ENCODE measurements around the gene MMP17.
"Not testable (repeated sequence)": the region's sequence is repeated elsewhere in the genome, so short reads cannot be mapped to it uniquely, and the experiment has no call there.

MMP17 gene

DNA sequence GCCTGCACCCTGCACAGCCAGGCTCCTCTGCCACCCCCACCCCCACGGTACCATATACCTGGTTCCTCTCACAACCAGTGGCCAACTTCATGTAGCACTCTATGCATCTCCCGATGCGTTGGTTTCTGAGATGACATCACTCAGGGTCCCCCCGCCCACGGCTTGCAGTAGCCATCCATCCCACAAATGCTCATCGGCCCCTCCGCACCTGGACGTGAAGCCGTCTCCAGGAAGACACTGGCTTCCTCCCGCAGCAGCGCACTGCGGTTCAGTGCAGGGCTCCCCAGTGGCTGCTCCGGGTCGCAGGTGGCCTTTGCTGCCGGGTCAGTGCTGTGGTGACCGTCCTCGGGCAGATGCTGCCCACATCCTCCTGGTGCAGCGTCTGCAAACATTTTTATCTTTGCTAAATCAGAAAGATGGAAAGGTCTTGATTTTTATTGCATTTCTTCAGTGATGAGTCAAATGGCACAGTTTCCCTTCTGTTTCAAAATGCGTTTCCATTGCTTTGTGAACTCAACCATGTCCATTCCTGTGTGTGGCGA is 27.5 kb upstream of the MMP17 start:
- DNase-seq = no peak

DNA sequence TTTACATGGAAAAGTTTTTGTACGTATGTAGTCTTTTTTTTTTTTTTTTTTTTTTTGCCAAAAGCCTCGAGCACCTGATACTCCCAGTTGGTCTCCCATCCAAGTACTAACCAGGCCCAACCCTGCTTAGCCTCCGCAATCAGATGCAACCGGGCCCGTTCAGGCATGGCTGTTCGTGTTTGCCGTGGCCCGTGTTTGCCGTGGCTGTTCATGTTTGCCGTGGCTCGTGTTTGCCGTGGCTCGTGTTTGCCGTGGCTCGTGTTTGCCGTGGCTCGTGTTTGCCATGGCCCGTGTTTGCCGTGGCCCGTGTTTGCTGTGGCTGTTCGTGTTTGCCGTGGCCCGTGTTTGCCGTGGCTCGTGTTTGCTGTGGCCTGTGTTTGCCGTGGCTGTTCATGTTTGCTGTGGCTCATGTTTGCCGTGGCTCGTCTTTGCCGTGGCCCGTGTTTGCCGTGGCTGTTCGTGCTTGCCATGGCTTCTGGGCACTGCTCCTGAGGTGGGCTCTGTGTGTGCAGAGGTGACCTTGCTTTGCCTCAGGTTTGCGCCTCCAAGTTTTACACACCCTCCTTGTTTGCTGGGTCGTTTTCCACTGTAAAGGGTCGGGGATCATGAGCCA is 26.8 kb upstream of the MMP17 start:
- no peak for DNase-seq

DNA sequence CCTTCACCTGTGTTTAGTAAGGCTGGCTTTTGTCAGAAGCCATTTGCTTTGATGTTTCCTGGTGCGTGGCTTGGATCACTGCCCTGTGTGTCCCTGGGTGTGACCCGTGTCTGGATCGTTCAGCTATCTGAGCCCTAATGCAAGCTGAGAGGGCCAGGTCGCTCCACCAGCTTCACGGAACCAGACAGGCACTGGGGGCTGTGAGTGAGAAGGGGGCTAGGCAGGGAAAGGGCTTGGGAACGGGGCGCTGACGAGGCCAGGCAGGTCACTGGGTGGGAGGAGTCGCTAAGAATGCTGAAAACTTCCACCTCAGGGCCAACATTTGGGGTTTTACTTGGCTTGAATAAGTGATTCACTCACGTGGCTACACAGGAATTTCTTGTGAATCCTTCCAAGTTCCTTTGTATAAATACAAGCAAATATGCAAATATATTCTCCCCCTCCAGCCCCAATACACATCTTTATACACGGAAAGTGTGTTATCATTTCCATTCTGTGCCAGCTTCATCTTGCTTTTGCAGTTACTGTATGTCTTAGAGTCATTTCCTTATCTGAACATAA is 24.2 kb upstream of the MMP17 start:
- no peak for DNase-seq

DNA sequence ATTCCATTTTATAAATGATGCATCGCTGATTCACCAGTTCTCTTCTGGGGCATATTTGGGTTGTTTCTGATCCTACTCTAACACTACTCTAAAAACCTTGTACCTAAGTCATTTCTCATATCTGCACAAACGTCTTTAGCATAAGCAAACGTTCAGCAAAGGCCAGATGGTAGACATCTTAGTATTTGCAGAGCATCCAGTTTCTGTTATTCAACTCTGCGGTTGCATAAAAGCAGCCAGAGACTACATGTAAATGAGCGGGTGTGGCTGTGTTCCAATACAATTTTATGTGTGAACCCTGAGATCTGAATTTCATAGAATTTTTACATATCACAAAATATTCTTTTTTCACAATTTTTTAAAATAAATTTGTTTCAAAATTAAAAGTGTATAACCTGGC is 22.8 kb upstream of the MMP17 start:
- DNase-seq = no peak

DNA sequence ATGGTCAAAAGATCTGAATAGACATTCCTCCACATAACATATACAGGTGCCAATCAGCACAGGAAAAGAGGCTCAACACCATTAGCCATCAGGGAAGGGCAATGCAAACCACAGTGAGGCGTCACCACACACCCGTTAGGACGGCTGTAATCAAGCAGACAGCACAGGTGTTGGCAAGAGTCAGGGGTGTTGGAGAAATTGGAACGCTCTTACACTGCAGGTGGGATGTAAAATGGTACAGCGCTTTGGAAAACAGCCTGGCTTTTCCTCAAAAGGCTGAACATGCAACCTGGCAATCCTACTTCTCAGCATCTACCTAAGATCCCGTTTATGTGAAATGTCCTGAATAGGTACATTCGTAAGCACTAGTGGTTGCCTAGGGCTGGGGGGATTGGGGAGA is 21.5 kb upstream of the MMP17 start:
- DNase-seq = no peak

DNA sequence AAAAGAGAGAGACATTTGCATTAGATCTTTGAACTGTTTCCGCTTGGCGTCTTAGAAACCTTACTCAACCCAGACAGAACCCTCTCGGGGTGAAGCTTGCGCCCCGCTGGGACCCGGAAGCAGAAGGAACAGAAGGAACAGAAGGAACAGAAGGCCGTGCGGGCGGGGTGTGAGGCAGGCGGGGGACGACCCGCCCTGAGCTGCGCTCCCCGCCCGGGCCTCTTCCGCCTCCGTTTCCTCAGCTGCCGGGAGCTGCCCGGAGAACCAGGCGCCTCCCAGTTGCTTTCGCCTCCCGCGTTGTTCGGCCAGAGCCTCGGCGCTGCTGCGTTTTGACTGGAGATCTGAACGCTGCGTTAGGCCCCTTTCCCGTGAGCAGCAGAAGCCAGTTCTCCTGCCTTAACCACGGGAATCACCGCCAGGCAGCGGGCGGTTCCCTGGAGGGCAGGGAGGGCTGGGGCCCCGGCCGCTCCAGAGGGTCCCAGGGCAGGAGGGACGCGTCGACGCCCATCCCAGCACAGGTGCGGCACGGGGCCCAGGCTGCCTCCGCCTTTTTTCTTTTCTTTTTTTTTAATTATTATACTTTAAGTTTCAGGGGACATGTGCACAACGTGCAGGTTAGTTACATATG is 19.3 kb upstream of the MMP17 start:
- no peak for DNase-seq

DNA sequence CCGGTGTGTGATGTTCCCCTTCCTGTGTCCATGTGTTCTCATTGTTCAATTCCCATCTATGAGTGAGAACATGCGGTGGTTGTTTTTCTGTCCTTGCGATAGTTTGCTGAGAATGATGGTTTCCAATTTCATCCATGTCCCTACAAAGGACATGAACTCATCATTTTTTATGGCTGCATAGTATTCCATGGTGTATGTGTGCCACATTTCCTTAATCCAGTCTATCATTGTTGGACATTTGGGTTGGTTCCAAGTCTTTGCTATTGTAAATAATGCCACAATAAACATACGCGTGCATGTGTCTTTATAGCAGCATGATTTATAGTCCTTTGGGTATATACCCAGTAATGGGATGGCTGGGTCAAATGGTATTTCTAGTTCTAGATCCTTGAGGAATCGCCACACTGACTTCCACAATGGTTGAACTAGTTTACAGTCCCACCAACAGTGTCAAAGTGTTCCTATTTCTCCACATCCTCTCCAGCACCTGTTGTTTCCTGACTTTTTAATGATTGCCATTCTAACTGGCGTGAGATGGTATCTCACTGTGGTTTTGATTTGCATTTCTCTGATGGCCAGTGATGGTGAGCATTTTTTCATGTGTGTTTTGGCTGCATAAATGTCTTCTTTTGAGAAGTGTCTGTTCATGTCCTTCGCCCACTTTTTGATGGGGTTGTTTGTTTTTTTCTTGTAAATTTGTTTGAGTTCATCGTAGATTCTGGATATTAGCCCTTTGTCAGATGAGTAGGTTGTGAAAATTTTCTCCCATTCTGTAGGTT is 18.5 kb upstream of the MMP17 start:
- not testable (repeated sequence) for DNase-seq

DNA sequence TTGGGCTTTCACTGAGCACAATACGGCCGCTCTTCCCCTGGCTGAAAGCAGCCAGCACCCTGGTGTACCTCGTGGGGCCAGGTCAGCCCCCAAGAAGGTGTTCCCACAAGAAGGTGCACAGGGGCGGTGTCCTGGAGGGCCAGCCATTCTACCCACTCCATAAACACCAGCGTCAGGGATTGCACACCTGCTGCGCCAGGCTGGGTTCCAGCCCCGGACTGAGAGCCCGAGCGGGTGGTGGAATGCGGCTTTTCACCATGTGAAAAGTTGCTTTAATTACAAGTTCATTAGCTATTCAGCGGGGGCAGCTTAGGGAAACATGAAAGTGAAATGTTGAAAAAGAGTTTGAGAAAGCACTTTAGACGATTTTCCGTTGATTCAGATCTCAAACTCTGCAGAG is 17.5 kb upstream of the MMP17 start:
- DNase-seq = no peak

DNA sequence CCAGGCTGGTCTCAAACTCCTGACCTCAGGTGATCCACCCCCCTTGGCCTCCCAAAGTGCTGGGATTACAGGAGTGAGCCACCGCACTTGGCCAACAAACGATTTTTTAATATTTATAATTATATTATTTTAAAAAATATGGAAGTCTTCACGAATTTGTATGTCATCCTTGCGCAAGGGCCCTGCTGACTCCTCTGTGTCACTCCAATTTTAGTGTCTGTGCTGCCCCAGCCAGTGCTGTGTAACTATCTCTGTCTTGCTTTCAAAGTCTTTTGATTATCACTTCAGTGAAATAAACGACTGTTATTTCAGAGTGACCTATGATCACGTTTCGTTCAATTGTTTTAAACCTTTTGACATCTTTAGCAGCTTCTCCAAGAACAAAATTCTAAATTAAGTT is 13.1 kb upstream of the MMP17 start:
- no peak for DNase-seq

DNA sequence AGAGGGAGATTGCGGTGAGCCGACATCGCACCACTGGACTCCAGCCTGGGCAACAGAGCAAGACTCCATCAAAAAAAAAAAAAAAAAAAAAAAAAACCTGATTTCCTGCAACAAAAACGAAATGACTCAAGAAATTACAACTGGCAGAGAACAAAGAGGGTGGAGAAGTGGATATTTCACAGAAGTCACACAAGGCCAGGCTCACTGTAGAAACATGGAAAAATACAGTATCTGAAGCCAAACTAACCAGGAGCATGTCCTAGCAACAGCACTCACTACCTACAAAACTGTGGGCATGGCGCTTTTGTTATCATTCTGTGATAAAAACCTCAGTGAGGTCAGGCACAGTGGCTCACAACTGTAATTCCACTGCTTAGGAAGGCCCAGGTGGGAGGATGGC is 11.7 kb upstream of the MMP17 start:
- DNase-seq = no peak

DNA sequence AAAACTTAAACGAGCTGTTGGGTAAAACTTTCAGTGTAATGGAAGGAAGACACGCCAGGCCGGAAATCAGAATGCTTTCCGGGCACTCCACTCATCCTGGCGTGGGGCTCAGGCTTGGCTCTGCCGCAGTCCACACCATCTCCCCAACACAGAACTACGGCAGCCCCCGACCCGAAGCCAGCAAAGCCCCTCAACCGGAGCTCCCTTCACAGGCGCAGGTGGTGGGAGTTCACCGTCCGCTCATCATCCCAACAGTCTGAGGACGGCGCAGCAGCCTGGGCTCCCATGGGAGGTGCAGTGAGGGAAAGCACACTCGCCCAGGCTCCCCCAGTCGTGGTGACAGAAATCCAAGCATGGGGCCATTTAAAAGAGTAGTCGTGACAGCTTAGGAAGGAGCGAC is 11.0 kb upstream of the MMP17 start:
- no peak for DNase-seq

DNA sequence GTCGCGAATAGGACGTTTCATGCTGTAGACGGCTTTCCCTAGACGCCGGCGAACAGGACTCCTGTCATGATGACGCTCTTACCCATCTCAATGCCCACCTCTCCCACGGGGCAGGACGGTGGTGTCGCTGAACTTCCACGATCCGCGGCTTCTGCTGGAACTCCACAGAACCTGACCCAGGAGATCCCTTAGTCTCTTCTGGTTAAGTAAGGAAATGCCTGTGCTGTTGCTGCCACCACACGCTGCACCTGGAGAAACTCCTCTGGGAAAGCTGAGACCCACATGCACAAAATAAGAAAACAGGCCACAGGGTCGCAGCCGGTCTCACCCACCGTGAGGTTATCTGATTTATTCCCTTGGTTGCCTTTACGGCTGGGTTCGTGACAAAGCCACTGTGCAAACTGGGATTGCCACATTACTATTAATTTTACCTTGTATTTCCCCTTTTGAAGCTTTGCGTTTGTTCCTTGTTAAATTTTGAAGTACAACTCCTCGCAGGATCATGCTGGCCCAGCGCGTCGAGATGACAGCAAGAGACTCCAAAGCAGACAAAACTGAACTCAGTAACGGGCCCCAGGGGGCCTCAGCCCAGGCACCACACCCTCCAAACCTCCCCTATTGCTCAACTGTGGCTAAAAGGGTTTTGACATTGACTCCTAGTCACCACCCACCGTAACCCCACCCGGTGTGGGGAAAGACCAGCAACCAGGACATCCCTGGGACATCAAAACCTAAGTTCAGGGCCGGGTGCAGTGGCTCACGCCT is 9.2 kb upstream of the MMP17 start:
- no peak for DNase-seq

DNA sequence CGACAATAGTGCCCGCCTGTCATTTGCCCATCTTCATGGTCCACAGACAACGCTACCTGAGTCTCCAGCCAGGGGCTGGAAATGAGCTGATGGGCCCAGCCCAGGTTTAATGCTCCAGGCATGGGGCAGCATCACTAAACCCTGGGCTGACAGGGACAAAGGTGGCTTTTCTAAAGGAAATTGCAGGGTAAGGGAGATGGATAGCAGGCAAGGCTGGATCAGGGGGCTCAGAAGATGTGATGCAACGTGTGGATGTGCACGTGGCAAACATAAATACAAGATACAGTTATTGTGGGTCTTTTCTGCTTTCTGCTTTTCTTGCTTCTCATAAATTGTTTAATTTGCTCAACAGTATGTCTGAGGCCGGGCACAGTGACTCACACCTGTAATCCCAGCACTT is 3.7 kb upstream of the MMP17 start:
- DNase-seq = no peak

DNA sequence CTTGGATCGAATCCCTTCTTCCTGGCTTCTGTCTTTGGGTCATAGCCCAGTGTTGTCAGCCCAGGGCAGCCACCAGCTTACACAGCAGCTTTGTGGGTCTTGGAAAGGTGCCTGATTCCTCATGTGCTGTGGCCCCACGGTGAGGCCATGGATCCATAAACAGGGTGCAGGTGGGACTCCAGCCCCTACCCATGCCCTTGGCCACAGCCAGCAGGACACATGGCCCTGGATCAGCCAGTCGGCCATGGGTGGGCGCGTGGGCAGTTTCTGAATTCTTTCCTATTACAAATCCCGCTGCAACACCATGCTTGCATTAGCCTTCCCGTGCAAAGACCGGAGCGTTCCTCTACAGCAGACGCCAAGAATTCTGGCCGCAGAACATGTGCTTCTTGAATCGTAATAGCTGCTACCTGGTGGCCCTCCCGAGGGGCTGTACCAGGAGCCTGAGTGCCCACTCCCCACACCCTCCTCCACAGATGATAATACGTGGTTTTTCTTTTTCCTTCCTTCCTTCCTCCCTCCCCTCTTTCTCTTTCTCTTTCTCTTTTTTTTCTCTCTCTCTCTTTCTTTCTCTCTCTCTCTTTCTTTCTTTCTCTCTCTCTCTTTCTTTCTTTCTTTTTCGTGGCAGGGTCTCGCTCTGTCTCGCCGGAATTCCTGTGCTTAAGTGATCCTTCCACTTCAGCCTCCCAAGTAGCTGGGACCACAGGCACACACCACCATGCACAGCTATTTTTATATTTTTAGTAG is 2.9 kb upstream of the MMP17 start:
- no peak for DNase-seq

DNA sequence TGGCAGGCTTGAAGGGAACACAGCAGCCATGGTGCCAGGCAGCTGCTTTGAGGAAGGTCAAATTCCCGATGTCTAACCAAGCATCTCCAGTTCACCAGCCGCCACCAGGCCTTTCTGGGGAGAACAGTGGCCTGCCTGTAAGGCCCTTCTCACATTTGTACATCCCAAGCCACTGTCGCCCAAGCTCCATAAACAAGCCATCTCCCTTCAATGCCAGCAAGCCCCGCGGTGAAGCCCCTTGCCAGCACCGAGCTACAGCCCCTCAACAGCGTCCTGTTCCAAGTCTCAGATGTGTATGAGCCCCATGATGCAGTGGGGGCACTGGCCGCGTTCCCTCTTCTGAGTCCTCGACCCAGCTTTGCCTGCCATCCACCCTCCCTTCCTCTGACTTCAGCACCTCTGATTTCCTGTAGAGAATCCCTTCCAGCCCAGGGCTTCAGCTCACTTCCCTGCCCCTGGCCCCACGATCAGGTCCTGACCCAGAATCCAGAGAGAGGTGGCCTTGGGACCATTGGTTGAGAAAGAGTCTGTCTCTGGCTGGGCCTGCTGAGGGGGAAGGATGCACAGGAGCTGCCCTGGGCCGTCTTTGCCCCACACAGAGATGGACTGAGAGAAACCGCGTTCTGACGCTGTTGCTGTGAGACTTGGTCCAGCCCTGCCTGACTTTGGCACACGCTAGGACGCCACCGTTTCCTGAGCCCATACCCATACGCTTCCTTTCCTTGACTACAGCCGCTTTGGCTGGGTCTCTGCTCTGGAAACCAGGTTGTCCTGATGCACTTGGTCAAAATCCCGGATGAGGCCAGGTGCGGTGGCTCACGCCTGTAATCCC is 1.9 kb upstream of the MMP17 start:
- no peak for DNase-seq

DNA sequence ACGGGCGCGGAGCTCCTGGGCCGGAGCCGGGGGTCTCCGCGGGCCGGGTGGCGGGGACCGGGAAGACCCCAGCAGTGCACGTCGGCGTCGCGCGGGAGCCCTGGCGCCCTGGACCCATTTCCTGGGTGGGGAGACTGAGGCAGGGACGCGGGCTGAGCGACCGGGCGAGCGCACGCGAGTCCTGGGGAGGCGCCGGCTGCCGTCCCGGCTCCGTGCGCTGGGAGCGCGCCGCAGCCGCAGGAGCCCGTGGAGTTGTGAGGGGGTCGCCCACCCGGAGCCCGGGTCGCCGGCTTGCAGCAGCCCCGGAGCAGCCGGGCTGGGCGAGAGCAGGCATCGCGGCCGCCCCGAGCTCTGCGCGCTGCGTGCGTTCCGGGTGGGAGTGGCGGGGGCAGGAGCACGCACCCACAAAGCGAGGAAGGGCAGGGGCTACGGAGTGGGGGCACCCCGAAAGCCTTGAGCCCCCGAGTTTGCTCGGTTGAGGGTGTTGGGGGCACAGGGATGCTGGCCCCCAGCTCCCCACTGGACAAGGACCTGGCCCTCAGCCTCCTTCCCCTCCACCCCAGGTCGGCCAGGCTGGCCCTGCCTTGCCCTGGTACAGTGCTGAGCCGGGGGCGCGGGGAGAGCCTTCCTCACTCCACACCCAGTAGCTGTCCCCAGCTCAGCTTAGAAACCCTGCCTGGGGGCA is 620 bp downstream of the MMP17 start:
- no peak for DNase-seq

DNA sequence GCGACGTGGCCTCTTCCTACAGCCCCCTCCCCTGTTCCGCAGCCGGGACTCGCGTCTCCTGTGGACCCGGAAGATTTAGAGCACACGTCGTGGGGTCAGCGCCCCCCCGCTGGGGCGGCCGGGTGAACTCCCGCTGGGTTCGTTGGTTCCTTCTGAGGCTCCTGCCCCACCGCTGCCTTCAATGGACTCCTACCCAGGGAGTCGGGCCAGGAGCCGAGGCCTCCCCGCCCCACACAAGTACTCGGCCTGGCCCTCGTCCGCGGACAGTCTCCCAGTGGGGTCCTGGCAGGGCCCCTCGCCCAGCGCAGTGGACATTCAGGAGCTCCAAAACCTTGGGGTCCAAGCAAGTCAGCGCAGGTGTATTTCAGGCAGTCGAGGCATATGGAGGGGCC is 1.2 kb downstream of the MMP17 start:
- no peak for DNase-seq

DNA sequence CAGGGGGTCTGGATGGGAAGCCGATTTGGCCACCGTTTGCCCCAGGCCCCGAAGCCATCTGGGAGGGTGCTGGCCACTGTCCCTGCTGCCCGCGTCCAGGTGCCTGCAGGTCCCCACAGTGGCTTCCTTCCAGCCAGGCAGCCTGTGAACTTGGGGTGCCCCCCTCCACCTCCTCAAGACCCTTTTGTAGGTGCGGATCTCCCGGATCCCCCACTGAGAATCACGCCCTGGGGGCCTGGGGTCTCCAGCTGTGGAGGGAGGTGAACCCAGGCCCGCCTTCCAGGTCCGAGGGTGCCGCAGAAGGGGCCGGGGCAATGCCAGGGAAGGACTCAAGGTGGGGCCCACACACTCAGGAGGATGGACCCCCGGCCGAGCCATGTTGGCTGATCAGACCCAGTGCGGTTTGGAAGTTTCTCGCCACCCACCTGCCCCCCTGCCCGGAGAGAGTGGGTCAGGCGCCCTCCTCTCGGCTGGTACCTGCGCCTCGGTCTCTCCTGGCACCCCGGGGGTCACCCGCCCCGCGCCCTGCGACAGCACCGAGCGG is 1.7 kb downstream of the MMP17 start:
- no peak for DNase-seq

DNA sequence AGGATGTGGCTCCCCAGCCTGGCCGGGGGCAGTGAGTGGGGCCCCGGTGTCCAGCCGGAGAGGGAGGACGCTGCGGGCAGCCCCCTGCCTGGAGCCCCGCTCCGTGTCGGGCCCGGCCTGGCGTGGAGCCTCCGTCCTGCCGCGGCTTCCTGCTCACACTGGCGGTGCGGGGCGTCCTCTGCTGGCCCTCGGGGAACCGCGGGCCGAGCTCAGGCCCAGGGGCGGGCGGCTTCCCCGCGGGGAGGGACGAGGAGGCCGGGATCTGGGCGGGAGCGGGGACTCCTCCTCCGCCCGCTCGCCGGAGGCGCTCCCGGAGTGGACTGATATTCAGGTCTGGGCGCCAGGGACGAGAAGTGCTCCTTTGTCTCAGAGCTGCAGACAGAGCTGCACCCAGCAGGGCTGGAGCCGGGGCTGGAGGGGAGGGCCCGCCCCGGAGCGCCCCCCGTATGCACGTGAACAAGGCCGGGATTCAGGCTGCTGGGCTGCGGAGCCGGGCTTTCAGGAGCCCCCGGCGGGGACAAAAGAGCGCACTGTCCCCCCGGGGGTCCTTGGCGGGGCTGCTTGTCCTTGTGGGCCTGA is 2.2 kb downstream of the MMP17 start:
- no peak for DNase-seq

DNA sequence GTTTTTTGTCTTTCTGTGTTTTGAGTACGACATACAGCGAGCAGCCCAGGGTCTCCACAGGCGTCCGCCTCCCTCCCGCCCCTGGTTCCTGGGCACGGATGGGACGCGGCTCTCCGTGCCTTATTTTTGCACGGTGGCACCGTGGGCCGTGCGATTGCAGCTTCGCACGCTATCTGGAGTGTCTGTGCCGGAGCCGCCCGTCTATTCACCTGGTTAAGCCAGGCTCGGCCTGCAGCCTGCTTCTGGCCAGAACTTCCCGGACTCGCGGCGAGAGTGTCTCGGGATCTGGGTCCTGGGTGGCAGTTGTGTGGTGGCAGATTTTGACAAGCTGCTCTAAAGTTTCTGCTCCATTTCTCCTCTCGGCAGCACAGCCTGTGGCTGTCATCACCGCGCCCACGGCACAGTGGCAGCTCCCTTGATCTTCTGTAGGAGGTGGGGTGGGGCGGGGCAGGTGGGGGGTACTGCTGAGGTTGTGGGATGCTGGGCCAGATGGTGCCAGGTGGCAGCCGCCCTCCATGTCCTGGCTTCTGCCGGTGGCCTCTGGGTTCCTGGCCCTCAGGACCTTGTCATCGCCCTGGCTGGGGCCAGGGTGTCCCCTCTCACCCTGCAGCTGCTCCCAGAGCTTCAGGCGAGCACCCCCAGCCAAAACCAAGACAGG is 2.9 kb downstream of the MMP17 start:
- DNase-seq = no peak

Measured in NCI-H2029 treated with DMSO at 0.1 percent for 48 hours (cell line).